NCI-H1694 treated with DMSO at 0.1 percent for 48 hours (cell line): ENCODE data around the gene TAGLN.
"Not testable (repeated sequence)": the region's sequence is repeated elsewhere in the genome, so short reads cannot be mapped to it uniquely, and the experiment has no call there.

Source experiments
- DNase-seq: peaks from one replicate; lab custom pipeline; 2025; lab: John Stamatoyannopoulos, UW

The TAGLN gene

GRCh38 chr11:117180661-117181585, 18.2 kb upstream of the TAGLN start:
- peak; percentile 34 for DNase-seq

GRCh38 chr11:117181586-117182550, 17.3 kb upstream of the TAGLN start:
- DNase-seq: no peak

GRCh38 chr11:117182551-117182935, 16.6 kb upstream of the TAGLN start:
- DNase-seq: no peak

- DNase-seq: not testable (repeated sequence)
These were observed 16.0 kb upstream of the TAGLN start for GRCh38 chr11:117183178-117183577.

GRCh38 chr11:117183724-117184349, 15.3 kb upstream of the TAGLN start:
- no peak for DNase-seq

GRCh38 chr11:117185736-117186430, 13.3 kb upstream of the TAGLN start:
- DNase-seq: no peak

- DNase-seq: no peak
These were observed 12.8 kb upstream of the TAGLN start for GRCh38 chr11:117186431-117186761.

- DNase-seq: no peak
These were observed 12.2 kb upstream of the TAGLN start for GRCh38 chr11:117187007-117187406.

GRCh38 chr11:117187428-117187798, 11.8 kb upstream of the TAGLN start:
- no peak for DNase-seq

GRCh38 chr11:117187799-117188481, 11.2 kb upstream of the TAGLN start:
- DNase-seq: no peak

- DNase-seq: no peak
These were observed 10.5 kb upstream of the TAGLN start for GRCh38 chr11:117188620-117189081.

GRCh38 chr11:117189191-117189940, 9.8 kb upstream of the TAGLN start:
- no peak for DNase-seq

GRCh38 chr11:117189941-117190544, 9.1 kb upstream of the TAGLN start:
- no peak for DNase-seq

GRCh38 chr11:117191680-117192400, 7.3 kb upstream of the TAGLN start:
- no peak for DNase-seq

GRCh38 chr11:117192401-117192875, 6.7 kb upstream of the TAGLN start:
- DNase-seq: no peak

GRCh38 chr11:117193130-117194020, 5.8 kb upstream of the TAGLN start:
- DNase-seq: no peak

- DNase-seq: no peak
These were observed 4.9 kb upstream of the TAGLN start for GRCh38 chr11:117194267-117194666.

- DNase-seq: no peak
These were observed 3.9 kb upstream of the TAGLN start for GRCh38 chr11:117195258-117195657.
